OCI-LY3 (cell line): Measurements from ENCODE around the gene RFTN1.

Experiments
- H2AFZ ChIP-seq: fragments of 200-600, 300-600 bp; shearing (Covaris generic); 2 replicates; pipeline ENCODE4 v1.6.0; 2014; ENCODE audit warnings: antibody characterized with exemption, low read depth, low read length
- H3K27ac ChIP-seq: fragments of 200-600, 300-600 bp; sonication (generic); 2 replicates; pipeline ENCODE4 v1.5.1; 2014; ENCODE audit warnings: mild to moderate bottlenecking, low read length, moderate library complexity, mixed read lengths
- H3K27me3 ChIP-seq: fragments of 200-600, 300-600 bp; sonication (generic); 2 replicates; pipeline ENCODE4 v1.6.1; 2014; ENCODE audit warnings: low read depth, low read length, mixed read lengths
- H3K36me3 ChIP-seq: fragments of 200-600, 300-600 bp; sonication (generic); replicated peaks from 2 replicates; pipeline ENCODE3; 2014; ENCODE audit warnings: low read depth, low read length, mixed read lengths
- H3K4me1 ChIP-seq: fragments of 300-600, 200-600 bp; sonication (generic); 2 replicates; pipeline ENCODE4 v1.6.1; 2014; ENCODE audit warnings: low read length, mixed read lengths
- H3K4me2 ChIP-seq: fragments of 200-600, 300-600 bp; sonication (generic); 2 replicates; pipeline ENCODE4 v1.6.1; 2014; ENCODE audit warnings: low read length, mixed read lengths
- H3K4me3 ChIP-seq: fragments of 300-600, 200-600 bp; sonication (generic); 2 replicates; pipeline ENCODE4 v1.5.1; 2014; ENCODE audit warnings: antibody characterized with exemption, mild to moderate bottlenecking, low read length, moderate library complexity
- H3K79me2 ChIP-seq: fragments of 300-600, 200-600 bp; shearing (Covaris generic); 2 replicates; pipeline ENCODE4 v1.6.1; 2014; ENCODE audit warnings: mild to moderate bottlenecking, low read length, mixed read lengths
- H3K9ac ChIP-seq: fragments of 300-600, 200-600 bp; shearing (Covaris generic); 2 replicates; pipeline ENCODE4 v1.6.0; 2014; ENCODE audit warnings: mild to moderate bottlenecking, low read length, moderate library complexity
- H3K9me3 ChIP-seq: fragments of 200-600, 300-600 bp; shearing (Covaris generic); 2 replicates; pipeline ENCODE4 v1.6.1; 2014; ENCODE audit warnings: low read length, mixed read lengths; ENCODE audit not compliant: insufficient read depth
- H4K20me1 ChIP-seq: fragments of 200-600, 300-600 bp; sonication (generic); 2 replicates; pipeline ENCODE4 v1.6.1; 2016; ENCODE audit warnings: low read length, mixed read lengths; ENCODE audit not compliant: insufficient read depth
- CTCF ChIP-seq: fragments of 200-600, 300-600 bp; sonication (generic); IDR thresholded peaks from 2 replicates; pipeline ENCODE4 v1.5.1; 2014; ENCODE audit warnings: antibody characterized with exemption, low read length, low read depth
- EZH2phosphoT487 ChIP-seq: fragments of 200-600 bp; shearing (Covaris generic); IDR thresholded peaks from 2 replicates; pipeline ENCODE4 v1.6.1; 2018; ENCODE audit warnings: antibody characterized with exemption, mixed run types, low read depth

Gene RFTN1

GRCh38 chr3:16520970-16521881 lies 7.7 kb upstream of the RFTN1 start:
- H3K4me2 ChIP-seq, result peak overlapping the region; percentile 51

GRCh38 chr3:16520241-16520969 lies 6.9 kb upstream of the RFTN1 start:
- peak overlapping the region; percentile 90 for H3K27ac ChIP-seq
- TF ChIP-seq EZH2phosphoT487 (no peak), CTCF (no peak)
- no peaks in the 10 kb centered on the region for H3K27me3 ChIP-seq
- H4K20me1 ChIP-seq, result no peaks in the 10 kb centered on the region
- peak overlapping the region; percentile 51 for H3K4me2 ChIP-seq
- peaks cover 46% of the 10 kb centered on the region for H3K36me3 ChIP-seq
- H2AFZ ChIP-seq, result no peak overlapping the region
- peaks cover 40% of the 10 kb centered on the region for H3K9me3 ChIP-seq
- H3K4me3 ChIP-seq, result peak overlapping the region; percentile 14; the same call in 1 of the 2 replicates
- peaks cover 4% of the 10 kb centered on the region for H3K79me2 ChIP-seq
- H3K9ac ChIP-seq, result peak overlapping the region; percentile 56
- H3K4me1 ChIP-seq, result peaks cover 89% of the 10 kb centered on the region

More at GRCh38 chr3:16520970-16521881, 7.7 kb upstream of the RFTN1 start:
- TF ChIP-seq EZH2phosphoT487 (no peak), CTCF (no peak)
- peak overlapping the region; percentile 59 for H3K9ac ChIP-seq
- no peaks in the 10 kb centered on the region for H3K27me3 ChIP-seq
- H4K20me1 ChIP-seq, result no peaks in the 10 kb centered on the region
- no peak overlapping the region for H2AFZ ChIP-seq
- peaks cover 54% of the 10 kb centered on the region for H3K36me3 ChIP-seq
- H3K4me3 ChIP-seq, result peak overlapping the region; percentile 40
- peak overlapping the region; percentile 90 for H3K27ac ChIP-seq
- peaks cover 48% of the 10 kb centered on the region for H3K9me3 ChIP-seq
- peaks cover 80% of the 10 kb centered on the region for H3K4me1 ChIP-seq
- H3K79me2 ChIP-seq, result no peaks in the 10 kb centered on the region; the same call in 1 of the 2 replicates

- H3K4me1 ChIP-seq, result peaks cover 82% of the 10 kb centered on the region
- H4K20me1 ChIP-seq, result no peaks in the 10 kb centered on the region
- no peaks in the 10 kb centered on the region for H3K27me3 ChIP-seq
- H3K4me2 ChIP-seq, result peak overlapping the region; percentile 94
- peaks cover 11% of the 10 kb centered on the region for H3K9me3 ChIP-seq
- H3K36me3 ChIP-seq, result peaks cover 15% of the 10 kb centered on the region
- H3K9ac ChIP-seq, result peak overlapping the region; percentile 97
- H3K27ac ChIP-seq, result peak overlapping the region; percentile 95
- H2AFZ ChIP-seq, result no peak overlapping the region
- H3K79me2 ChIP-seq, result peaks cover 39% of the 10 kb centered on the region
- H3K4me3 ChIP-seq, result peak overlapping the region; percentile 88
- TF ChIP-seq CTCF, result peak; percentile 30; the same call in 1 of the 2 replicates
- TF ChIP-seq EZH2phosphoT487, result no peak
Measured at GRCh38 chr3:16516695-16517481, 3.4 kb upstream of the RFTN1 start.
